ENCODE data around the gene TSSC4.

The TSSC4 gene

DNA sequence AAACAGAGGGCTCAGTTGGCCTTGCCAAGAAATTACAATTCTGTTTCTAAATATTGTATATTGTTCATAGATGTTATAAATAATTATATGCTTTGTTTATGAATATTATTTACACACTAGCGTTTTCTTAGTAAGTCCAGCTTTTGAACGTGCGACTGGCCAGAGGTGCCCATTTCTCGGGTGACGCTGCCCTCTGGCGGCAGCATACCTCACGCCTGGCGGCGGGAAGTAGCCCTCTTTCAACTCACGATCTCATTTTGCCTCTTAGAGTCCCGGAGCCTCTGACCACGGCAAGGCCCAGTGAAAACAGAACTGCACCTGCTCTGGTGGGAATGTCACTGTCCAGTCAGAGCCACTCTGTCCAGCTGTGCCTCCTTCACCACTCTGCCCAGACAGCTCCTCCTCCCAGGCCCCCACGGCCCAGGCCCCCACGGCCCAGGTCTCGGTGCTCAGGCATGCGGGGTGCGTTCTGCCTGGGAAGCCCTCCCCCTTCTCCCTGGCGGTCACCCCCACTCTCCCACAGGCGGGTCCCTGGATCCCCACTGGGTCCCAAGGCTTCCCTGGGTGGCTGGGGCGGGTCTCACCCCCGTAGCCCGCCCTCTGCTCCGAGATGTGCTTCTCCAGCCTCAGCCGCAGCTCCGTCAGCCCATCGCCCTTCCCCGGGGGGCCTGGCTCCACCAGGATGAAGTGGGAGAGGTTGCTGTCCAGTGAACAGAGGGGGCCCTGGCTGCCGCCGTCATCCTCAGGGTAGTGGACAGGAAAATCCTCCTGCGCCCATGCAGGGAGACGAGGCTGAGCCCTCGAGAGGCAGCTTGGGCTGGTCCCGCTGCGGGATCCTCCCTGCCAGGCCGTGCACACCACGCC lies 19.3 kb downstream of the TSSC4 start:
- FAIRE-seq = peak; percentile 94

GRCh38 chr11:2420502-2421225 lies 20.1 kb downstream of the TSSC4 start:
- FAIRE-seq = no peak

GRCh38 chr11:2421226-2421994 lies 20.9 kb downstream of the TSSC4 start:
- no peak for FAIRE-seq

DNA sequence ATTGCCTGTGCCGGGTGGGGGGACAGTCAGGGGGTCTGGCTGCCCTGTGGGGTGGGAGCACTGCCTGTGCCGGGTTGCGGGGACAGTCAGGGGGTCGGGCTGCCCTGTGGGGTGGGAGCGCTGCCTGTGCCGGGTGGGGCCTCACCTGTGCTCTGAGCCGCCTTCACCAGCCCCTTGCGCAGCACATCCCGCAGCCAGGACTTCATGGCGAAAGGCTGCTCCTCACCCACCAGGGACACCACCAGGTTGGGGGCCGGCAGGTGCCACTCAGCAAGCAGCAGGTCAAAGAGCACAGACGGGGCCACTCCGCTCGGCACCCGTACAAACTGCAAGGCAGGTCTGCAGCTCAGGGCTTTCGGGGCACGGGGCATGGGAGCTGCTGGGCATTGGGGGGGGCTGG lies 21.4 kb downstream of the TSSC4 start:
- FAIRE-seq = no peak

- no peak for FAIRE-seq
Measured at GRCh38 chr11:2422461-2423156, 22.1 kb downstream of the TSSC4 start.

GRCh38 chr11:2423157-2424025 lies 22.8 kb downstream of the TSSC4 start:
- no peak for FAIRE-seq

DNA sequence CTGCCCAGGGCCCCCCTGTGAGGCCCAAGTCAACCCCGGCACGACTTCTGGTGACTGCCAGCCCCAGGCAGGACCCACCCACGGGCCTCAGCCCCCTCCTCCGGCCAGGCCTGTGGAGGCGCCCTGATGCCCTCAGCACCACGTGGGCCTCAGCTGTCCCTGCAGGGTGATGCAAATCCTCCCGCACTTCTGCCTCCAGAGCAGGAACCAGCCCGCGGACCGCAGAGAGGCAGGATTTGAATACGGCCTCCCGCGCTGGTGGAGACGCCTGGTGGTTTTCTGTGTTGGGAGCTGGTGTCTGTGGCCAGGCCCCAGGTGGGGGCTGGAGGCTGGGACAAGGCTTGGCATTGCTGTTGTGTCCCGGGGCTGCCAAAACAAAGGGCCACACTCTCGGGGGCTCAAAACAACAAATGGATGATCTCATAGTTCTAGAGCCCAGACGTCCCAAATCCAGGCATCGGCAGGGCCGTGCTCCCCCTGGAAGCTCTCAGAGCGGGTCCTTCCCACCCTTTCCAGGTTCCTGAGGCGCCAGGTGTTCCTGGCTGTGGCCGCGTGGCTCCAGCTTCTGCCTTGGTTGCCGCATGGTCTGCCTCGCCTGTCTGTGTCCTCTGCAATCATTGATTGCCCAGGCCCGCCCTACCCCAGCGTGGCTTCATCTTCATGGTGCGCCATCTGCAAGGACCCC lies 24.4 kb downstream of the TSSC4 start:
- no peak for FAIRE-seq

DNA sequence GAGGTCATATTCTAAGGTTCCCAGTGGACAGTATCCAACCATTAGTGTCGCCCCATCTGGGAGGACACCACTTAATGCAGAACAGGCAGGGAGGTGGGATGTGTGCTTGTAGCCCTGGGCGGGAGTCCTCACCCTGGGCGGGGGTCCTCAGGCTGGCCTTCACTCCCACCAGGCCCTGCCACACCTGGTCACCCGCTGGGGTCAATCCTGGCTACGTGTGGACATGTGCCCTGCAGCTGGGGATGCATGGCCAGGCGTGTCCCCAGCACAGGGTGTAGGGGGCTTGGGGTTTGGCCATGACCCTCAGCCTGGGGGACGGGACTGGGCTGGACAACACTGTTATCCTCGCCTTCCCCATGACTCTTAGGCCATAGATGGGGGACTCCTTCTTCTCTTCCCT lies 25.0 kb downstream of the TSSC4 start:
- no peak for FAIRE-seq

GRCh38 chr11:2426221-2426620 lies 25.7 kb downstream of the TSSC4 start:
- no peak for FAIRE-seq

DNA sequence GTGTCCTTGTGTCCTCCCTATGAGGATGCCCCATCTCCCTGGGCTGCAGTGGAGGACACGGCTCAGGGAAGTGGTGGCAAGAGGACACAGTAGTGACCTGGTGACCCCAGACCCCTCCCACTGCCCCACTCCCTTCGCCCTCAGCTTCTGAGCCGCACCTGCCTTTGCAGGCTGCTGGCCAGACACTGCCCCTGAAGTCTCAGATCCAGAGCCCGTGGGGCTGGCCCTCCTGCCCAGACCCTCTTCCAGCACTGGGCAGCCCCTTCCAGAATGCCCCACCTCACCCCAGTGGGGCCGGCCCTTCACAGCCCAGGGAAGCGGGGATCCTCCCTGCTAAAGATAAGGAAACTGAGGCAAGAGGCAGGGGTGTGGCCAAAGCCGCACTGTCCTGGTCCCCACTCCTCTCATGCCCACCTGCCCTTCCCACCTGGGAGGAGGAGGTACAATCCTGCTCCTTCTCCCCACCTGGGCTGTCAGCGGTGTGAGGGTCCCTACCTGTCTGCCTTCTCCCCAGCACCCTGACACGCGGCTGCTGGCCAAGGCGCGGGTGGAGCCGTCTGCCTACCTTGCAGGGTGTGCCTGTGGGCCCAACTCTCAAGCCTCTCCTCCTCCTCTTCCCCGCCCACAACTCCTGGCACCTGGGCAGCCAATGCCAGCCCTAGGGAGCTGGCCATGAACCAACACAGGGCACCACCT lies 26.4 kb downstream of the TSSC4 start:
- no peak for FAIRE-seq

- no peak for FAIRE-seq
Measured at GRCh38 chr11:2427721-2428321, 27.3 kb downstream of the TSSC4 start.

DNA sequence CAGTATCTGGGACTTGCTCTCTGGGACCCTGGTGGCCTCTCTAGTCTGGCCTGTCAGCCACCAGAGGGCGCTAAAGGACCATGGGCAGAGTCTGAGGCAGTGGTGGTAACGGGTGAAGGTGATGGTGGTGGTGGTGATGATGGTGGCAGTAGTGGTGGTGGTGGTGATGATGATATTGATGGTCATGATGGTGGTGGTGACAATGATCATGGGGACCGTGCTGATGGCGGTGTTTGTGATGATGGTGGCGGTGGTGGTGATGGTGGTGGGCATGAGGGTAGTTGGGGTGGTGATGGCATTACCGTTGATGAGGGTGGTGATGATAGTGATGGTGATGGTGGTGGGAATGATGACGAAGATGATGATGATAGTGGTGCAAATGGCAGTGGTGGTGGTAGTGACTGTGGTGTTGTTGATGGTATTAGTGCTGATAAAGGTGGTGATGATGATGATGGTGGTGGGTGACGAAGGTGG lies 27.8 kb downstream of the TSSC4 start:
- no peak for FAIRE-seq

DNA sequence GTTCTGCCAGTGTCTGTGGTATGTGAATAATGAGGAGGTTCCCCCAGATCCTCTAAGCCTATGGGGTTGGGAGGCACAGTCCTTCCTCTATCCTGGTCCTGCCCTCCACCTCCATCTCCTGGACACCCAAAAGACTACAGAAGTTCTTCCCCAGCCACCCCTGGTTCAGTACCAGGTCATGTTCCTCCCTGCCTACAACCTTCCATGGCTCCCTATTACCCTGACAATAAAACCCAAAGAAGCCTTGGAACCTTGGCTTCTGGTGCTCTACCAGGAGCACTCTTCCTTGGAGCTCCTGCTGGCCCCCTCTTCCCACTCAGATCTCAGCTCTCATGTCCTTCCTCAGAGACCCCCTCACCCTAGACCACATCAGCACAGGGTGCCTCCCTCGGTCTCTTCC lies 30.8 kb downstream of the TSSC4 start:
- no peak for FAIRE-seq

- FAIRE-seq = no peak
Measured at GRCh38 chr11:2432171-2432621, 31.6 kb downstream of the TSSC4 start.

DNA sequence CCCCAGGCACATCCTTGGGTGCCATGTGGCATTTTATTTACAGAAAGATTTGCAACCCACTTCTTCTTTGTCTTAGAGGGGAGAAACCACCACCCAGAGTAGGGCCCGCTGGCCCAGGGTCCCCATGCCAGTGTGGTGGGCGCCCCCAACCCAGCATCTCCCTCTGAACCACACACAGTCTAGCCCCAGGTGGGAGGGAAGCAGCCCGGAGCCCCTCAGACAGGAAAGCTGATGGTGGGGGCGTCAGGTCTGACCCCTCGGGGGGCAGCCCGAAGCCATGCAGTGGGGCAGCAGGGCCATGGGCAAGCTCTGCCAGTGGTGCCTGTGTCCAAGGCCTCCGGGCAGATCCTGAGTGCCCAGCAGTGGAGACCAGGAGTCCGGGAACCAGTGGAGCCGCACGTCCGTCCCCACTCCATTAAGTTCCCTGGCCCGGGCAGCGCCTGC lies 32.1 kb downstream of the TSSC4 start:
- FAIRE-seq = no peak

- no peak for FAIRE-seq
Measured at GRCh38 chr11:2433106-2433925, 32.8 kb downstream of the TSSC4 start.

- FAIRE-seq = no peak
Measured at GRCh38 chr11:2434008-2434407, 33.5 kb downstream of the TSSC4 start.

GRCh38 chr11:2434506-2435255 lies 34.1 kb downstream of the TSSC4 start:
- no peak for FAIRE-seq

Data from G401.6 (cell line).